NCI-H146 treated with DMSO at 0.1 percent for 48 hours (cell line): ENCODE data around the gene HES7.

Experiments used
- DNase-seq: peaks from one replicate; lab custom pipeline; 2025; ENCODE audit not compliant: unreplicated experiment; lab: John Stamatoyannopoulos, UW

HES7 gene

DNA sequence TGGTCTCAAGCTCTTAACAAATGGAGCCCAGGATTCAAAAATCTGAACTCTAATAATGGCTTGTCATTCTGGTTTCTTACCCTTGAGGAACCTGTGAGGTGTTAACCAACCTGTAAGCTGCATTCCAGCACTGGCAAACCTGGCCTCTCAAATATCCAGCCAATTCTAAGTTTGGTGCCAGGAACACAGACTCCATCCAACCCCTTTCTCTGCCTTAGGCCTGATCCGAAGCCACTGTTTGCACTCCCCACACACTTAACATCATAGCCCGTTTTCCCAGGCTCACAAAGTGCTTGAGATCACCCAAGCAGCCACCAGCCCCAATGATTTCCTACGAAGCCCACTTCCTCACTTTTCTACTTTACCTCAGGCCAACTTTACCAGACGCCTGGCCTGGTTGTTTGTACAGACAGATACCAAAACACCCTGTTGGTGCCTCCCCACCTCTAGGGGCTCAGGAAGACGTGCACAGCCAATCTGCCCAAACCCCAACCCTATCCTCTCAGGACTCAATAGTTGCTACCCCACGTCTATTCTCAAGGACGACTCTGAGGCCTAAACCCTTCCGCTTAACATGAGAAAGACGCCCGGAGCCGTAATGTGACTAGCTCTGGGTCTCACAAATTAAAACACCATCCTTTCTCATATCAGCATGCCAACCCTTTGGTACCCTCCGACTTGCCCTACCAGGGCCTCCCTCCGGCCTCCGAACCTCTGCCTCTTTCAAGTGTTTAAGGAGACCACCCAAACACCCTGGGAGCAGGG lies 31.5 kb upstream of the HES7 start:
- no peak for DNase-seq

DNA sequence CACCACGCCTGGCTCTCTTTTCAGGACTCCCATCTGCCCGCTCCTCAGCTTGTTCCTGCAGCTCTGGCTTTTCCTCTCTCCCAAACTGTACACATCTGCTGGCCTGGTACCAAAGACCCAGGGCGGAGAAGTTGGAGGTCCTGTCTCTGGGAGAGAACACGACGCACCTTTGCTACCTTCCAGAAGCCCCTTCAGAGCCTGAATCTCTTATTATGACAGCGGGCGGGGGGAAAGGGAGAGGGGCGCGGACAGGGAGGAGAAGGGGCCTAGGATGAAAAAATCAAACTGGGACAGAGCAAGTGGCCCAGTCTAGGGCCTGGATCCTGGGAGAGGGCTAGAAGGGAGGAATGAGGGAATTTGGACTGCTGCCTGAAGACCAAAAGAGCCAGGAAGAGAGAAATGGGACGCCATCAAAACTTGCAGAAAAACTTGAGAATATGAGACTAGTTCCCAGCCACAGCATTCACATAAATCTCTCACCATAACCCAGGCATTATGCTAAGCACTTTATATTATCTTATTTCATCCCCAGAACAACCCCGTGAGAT lies 30.8 kb upstream of the HES7 start:
- no peak for DNase-seq

DNA sequence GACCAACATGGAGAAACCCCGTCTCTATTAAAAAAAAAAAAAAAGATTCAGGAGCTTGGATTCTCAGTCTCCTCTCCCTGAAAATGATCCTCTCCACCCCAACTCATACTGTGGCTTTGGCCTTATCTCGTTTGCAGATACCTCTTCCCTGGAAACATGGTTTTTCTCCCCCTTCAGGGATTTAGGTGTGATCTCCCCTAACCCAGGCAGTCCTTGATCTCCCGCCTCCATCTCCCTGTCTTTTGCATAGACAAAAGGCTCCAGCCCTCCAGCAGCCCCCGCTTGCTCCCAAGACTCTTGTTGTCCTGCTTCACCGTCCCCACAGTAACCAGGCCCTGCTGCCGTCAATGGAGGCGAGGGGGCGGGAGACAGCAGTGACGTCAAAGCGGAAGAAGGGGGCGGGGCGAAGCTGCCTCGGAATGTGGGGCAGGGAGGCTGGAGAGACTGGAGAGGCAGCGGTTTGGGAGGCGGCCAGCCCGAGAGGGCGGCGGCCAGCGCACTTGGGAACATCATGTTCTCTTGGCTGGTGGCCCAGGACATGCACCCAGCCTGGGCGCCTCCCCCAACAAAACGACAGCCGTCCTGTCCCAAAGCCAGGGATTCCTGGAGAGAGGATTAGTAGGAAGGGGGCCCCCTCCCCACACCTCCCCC lies 30.2 kb upstream of the HES7 start:
- peak; percentile 25 for DNase-seq

DNA sequence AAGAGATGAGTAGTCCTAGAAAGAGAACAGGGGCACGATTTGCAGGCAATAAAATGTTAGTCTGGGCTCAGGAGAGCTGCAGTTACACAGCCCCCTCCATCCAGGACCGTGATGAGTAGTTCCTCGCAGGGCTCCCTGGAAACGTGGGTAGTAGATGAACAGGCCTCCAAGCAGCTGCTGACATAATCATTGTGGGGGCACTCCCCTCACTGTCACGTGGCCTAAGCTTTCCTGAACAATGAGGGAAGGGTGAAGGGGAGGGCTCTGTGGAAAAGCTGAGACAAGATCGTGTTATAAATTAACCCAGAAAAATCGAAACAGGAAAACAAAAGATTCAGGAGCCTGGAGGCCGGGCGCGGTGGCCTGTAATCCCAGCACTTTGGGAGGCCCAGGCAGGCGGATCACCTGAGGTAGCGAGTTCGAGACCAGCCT lies 29.6 kb upstream of the HES7 start:
- DNase-seq: peak; percentile 27

DNA sequence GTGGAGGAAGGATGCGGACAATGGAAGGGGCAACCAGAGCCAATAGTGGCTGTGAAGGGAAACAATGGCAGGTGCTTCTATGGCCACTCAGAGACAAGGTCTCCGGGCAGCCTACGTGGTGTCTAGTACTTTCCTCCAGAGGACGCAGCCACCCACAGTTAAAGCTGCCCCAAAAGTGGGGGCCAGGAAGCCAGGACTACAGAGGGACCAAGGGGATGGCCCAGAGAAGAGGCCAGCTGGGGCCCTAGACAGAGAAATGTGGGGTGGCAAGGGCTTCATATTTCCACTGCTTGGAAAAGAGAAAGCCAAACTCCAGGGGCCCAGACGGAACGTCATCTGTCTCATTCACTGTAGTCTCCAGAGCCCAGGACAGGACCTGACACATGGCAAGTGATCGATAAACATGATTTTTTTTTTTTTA lies 29.1 kb upstream of the HES7 start:
- DNase-seq: no peak

DNA sequence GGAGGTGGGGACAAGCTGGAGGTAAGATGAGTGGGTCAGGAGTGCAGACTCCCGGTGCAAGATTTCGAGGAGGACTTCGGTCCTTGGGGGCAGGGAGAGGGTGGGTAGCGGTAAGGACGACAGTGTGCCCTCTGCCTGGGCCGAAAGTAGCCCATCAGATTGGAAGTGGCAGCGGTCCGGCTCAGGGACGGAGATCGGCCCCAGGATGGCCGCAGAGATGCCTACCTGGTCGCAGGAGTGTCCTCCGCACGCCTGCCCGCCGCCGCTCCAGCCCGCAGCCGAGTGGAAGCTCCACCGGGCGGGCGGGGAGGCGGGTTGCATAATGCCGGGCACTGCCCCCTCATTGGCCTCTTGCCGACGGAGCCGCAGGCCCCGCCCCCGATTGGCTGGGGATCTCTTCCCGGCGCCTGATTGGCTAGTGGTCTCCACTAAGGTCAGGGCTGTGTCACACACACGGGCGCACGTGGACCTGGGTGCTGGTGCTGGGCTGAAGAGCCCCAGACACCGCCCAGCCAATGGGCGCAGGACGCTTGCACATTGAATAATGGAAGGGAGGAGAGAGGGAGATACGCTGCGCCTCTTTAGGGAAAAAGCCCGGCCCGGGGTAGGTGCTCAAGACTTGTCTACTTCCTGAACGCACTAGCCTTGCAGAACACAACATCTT lies 28.3 kb upstream of the HES7 start, which contains the start of gene PER1:
TSS of gene PER1 (minus strand) at position 293 of the 664 bp plus-strand sequence. CDS start 1,698 bp downstream, outside the sequence.
- DNase-seq: peak; percentile 88

DNA sequence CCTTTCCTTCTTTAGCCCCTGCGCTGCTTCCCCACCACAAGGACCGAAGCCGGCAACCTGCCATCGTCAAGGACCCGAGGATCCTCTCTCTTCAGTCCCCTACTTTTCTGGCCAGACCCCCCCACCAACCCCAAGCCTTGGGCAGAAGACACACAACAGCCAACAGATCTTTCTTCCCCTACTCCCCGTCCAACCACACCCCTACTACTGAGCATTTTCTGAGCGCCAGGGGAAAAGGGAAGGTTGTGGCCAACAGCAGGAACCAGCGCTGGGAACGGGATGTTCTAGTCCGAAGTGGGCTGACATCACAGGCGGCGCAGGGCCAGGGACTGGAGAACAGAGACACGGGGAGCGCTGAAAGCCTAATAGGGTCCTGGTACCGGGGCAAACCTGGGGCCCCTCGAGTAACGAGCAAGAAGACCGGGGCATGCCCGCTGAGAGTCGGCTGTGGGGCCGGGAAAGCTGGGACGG lies 27.8 kb upstream of the HES7 start:
- no peak for DNase-seq

DNA sequence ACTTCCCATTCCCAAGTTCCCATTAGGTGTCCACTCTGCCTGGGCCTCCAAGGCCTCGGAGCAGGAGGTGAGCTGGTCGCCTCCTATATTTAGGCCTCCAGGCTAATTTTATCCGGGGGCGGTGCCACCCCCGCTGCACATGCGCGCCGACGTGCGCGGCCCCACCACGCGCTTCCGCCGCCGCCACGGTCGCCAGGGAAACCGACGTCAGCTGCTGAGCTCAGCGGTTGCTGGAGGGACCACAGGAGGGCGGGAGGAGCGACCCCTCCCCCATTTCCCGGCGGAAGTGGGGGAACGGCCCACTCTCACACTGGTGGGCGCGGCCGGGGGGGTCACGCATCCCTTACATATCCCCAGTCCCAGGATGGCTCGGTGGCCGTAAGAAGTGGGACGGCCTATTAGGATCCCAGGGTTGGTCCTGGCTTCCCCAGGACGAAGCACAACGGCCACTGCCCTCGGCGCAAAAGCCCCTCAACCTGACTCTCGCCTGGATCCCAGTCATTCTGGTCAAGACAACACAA lies 27.3 kb upstream of the HES7 start:
- DNase-seq: peak; percentile 75

DNA sequence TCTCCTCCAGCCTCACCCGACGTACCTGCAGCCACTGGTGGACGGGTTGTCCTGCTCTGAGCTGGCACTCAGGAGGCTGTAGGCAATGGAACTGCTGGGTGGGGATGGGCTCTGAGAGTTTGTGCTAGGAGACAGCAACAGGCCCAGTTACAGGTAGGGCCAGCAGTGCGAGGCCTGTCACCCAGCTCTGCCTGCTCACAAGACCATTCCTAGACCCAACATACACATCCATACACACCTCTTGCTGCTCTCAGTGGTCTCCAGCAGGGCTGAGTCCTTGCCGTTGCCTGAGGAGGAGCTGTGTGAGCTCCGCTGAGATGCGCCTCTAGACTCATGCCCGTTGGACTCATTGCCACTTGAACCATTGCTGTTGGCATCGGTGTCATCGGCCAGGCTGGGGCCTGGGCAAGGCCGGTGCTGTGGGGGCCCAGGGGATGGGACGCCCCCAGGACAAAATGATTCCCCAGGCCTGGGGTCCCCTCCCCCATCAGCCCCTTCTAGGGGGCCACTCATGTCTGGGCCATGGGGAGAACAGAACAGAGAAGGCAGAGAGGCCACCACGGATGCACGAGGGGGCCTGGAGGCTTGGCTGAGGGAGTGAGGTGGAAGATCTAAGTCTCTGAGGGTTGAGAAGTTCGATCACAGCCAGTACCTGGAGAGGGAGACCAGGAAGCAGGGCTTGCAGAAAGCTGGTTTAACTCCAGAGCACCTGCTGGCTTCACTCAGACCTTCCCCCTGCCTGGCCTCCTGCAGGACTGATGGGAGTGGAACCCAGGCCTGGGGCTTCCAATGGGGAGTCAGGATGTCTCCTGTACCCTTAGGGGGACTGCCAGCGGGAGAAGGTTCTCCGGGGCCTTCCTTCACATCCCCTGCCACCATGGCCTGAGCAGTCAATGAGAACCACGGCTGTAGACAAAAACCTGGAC lies 26.6 kb upstream of the HES7 start:
- DNase-seq: no peak

DNA sequence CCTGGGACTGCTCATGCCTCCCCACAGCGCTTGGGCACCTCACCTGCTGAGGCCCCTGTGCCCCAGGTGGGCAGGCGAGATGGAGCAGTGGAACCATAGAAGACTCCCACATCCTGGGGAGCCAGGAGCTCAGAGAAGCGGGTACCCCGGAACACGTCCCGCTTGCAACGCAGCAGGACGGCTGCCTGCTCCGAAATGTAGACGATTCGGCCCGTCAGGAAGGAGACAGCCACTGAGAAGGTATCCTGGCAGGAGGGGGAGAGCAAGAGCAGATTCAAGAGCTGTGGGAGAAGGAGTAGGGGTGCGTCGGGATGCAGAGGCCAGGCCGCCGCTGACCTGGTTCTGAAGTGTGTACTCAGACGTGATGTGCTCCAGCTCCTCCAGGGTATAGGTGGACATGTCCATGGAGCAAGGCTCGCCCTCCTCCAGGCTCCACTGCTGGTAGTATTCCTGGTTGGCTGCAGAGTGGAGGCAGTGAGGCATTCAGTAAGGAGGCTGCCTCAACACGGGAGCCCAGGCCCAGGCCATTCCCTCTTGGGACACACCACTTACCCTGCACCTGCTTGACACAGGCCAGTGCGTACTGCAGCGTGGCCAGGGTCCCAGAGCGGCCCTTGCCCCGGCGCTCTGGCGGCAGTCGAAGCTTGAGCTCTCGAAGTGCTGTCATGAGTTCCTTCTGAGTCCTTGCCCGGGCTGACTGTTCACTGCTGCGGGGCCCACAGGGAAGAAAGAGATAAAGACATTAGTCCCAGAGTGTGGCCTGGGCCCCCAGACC lies 25.7 kb upstream of the HES7 start:
- DNase-seq: no peak

DNA sequence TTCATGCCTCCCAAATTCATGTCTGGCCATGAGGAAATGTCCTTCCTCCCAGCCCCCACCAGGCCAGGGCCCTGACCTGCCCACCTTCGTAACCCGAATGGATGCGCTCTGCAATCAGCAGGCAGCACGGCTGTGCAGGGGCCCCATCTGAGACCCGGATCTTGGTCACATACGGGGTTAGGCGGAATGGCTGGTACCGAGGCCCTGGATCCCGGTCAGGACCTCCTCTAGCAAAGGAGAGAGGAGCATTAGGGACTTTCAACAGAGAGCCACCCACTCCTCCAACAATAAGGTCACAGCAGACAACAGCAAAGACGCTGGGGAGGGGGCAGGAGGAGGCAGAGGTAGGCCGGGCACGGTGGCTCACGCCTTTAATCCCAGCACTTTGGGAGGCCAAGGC lies 24.7 kb upstream of the HES7 start:
- no peak for DNase-seq

DNA sequence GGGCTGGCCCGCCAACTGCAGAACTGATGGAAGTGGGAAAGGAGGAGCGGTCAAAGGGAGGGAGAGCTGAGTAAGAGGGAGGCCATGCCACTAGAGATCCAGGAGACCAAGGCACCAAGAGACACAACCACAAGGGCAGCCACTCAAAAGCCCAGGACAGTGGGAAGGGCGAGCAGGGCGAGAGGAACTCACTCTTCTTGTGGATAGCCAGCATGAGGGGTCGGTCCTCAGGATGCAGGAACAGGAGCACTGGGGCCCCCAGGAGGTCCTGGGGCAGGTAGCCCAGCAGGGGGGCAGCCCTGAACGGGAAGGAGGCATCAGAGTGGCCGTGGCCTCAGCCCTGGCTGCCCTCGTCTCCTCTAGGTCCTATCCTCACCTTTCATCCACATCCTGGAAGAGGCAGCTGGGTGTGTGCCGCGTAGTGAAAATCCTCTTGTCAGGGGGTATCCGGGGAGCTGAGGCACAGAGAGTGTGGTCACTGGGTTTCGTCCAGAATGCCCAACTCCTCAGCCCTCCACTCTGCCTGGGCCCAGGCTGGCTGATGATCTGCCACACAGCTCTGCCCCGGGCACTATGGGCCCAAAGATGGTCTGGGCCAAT lies 24.0 kb upstream of the HES7 start:
- no peak for DNase-seq

DNA sequence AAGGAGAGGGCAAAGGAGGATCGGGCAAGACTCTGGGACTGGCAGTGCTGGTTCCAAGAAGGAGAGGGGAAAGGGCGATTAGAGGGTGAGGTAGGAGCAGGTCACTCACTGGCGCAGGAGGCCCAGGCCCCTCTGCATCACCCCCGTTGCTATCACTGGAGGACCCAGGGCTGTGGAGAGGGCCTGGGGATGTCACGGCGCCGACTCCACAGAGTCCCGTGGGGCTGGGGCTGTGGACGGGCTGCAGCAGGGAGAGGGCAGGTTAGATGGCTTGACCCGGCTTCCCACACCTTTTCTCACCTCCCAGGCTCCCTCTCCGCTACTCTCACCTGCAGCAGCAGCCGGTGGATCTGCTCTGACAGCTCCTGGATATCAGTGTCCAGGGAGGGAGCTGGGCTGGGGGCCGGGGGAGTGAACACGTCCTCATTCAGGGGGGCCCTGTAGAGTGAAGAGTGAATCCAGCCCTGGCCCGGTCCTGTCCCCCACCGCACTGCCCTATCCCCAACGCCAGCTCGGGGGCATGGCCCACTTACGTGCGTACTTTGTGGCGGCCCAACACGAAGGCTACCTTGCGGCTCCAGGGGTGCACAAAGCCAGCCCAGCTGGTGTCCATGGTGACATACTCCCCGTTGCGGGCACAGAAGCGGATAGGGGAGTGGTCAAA lies 23.4 kb upstream of the HES7 start:
- DNase-seq: no peak

DNA sequence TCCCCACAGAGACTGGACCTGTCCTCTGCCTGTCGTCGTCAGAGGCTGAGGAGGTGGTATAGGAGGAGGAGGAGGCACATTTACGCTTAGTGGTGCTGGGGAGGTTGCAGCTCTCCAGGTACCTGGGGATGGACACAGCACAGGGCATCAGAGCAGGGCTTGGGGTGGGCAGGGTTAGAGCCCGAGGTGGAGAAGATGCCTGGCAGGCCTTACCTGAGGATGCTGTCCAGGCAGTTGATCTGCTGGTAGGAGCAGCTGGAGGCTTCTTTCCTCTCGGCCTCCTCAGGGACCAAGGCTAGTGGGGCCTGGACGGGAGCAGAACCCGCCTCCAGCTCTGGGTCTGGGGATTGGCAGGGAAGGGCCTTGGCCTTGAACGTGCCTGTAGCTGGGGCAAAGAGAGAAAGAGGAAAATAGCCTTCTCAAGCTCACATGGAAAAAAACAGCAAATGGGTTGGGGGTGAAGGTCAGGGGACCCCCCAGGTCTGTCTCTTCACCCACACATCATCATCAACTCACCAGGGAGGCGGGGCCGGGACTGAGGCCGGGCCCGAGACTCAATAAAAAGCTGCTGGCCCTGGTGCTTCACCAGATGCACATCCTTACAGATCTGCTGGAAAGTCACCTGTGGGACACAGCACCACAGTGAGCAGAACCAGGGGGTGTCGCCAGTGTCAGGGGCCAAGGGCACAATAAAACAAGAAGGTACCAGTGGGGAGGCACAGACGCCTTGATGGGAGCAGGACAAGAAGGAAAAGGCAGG lies 22.7 kb upstream of the HES7 start:
- no peak for DNase-seq

DNA sequence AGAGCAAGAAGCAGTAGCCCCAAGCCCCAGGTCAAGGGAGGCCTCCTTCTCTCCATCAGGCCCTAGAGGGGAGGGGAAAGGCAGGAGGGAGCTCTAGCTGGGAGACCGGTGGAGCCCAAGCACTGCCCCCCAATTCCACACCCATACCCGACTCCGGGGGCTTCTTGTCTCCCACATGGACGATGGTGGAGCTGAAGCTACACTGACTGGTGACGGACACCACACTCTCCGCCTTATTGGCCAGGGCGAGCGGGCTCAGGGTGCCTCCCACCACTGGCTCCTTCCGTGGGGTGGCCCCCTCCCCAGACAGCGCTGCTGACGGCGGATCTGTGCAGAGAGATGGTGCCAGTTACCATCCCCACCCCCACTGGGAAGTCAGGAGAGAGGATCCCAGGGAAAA lies 21.9 kb upstream of the HES7 start:
- DNase-seq: no peak

DNA sequence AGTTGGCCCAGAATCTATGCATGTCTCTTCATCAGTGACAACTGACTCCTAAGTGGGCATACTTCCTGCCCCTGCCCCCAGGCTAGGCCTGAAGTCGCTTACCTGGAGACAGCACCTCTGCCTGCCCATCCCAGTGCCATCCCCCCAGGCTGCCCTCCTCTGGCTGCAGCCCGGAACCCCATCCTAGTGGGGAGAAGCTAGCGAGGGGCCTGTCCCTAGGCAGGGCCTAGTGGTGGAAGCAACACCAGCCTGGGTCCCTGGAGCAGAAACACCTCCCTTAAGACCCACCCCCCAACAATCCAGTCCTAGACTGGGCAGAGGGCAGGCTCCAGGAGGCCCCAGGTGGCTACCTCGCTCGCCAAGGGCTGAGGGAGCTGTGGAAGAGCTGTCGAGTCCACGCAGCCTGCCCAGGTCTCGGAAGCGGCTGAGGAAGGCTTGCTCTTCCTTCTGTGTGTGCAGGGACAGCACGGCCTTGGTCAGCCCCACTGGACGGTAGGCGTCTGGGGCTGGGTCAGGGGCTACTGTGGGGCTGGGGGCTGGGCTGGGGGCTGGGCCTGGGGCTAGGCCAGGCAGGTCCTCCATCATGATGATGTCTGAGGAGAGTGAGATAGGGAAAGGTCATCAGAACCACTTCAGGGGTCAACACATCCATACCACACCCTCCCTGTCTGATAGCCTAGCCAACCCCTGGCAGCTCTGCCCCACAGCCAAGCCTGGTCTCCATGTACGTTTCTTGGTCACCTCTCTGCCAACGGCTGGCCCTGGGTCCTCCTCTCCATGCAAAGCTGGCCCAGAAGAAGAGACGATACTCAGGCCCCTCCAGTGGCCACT lies 20.7 kb upstream of the HES7 start:
- DNase-seq: no peak
